Left ventricle myocardium inferior (tissue), 1 donor: Measurements from ENCODE around the gene MBNL2. TPM values are rescaled to one million over a fixed set of nuclear protein-coding genes. Genes with fewer than 3 reads are reported as not detected.

Source experiments
- DNase-seq: peaks from one replicate; pipeline ENCODE4 v3.0.0-alpha.2; 2020
- H3K27ac ChIP-seq: fragments of 200-600 bp; replicated peaks from 2 replicates; pipeline ENCODE4 v1.8.0; 2021
- H3K27me3 ChIP-seq: fragments of 200-600 bp; 2 replicates; pipeline ENCODE4 v1.8.0; 2021; ENCODE audit warnings: low read depth
- H3K36me3 ChIP-seq: fragments of 200-600 bp; 2 replicates; pipeline ENCODE4 v1.8.0; 2021
- H3K4me1 ChIP-seq: fragments of 200-600 bp; 2 replicates; pipeline ENCODE4 v1.8.0; 2021
- H3K4me3 ChIP-seq: fragments of 200-600 bp; 2 replicates; pipeline ENCODE4 v1.8.0; 2021; ENCODE audit warnings: mild to moderate bottlenecking, moderate library complexity
- H3K9me3 ChIP-seq: fragments of 200-600 bp; replicated peaks from 2 replicates; pipeline ENCODE4 v1.8.0; 2021
- CTCF ChIP-seq: fragments of 200-600 bp; IDR thresholded peaks from 2 replicates; pipeline ENCODE4 v1.8.0; 2021; ENCODE audit warnings: antibody characterized with exemption, mild to moderate bottlenecking, borderline replicate concordance
- intact Hi-C: fragments of 100-400 bp; cut with micrococcal nuclease; formaldehyde crosslinking; loops from one replicate; pipeline ENCODE4 v1.11.0; 2022
- total RNA-seq: library from RNA; stranded (reverse); fragmentation: NEBNext Ultra II Directional; extraction: Animal tissue kit (Norgen Biotek cat#: 25700); gene quantifications from one replicate; pipeline ENCODE4 v1.2.1, GENCODE V29; 2021
- donor health status: DM: no; HTN: yes; CAD: no; lungs with severe emphysema.

Gene MBNL2
- total RNA-seq, 1 donor from 2014 or later, result 76.5 TPM

GRCh38 chr13:97276862-97277269, 54.7 kb downstream of the MBNL2 start:
- Histone ChIP-seq H3K4me1 (peaks cover 98% of the 10 kb centered on the region), H3K4me3 (no peak overlapping the region), H3K9me3 (no peaks in the 10 kb centered on the region), H3K27me3 (no peaks in the 10 kb centered on the region), H3K36me3 (peaks cover 19% of the 10 kb centered on the region), H3K27ac (no peak overlapping the region)
- TF ChIP-seq CTCF, result no peak
- intact Hi-C loops, result loop anchor here (10.0 kb wide), 1 partner anchor 52 kb away; the partner anchor contains the start of gene MBNL2
- no peak for DNase-seq

- no peaks in the 10 kb centered on the region for H3K27me3 ChIP-seq
- no peak for TF ChIP-seq CTCF
- H3K36me3 ChIP-seq, result peaks cover 19% of the 10 kb centered on the region
- H3K27ac ChIP-seq, result peak overlapping the region; percentile 52
- no peak overlapping the region for H3K4me3 ChIP-seq
- no peaks in the 10 kb centered on the region for H3K9me3 ChIP-seq
- intact Hi-C loops, result loop anchor here (10.0 kb wide), 1 partner anchor 54 kb away; the partner anchor contains the start of gene MBNL2
- DNase-seq, result no peak
- peaks cover 98% of the 10 kb centered on the region for H3K4me1 ChIP-seq
Measured at GRCh38 chr13:97278435-97279411, 56.6 kb downstream of the MBNL2 start.

GRCh38 chr13:97279913-97280312, 57.8 kb downstream of the MBNL2 start:
- H3K27me3 ChIP-seq, result no peaks in the 10 kb centered on the region
- no peak overlapping the region for H3K4me3 ChIP-seq
- H3K4me1 ChIP-seq, result peaks cover 98% of the 10 kb centered on the region
- peak overlapping the region; percentile 52 for H3K27ac ChIP-seq
- intact Hi-C loops, result loop anchor here (10.0 kb wide), 1 partner anchor 55 kb away; the partner anchor contains the start of gene MBNL2
- TF ChIP-seq CTCF, result no peak
- no peak for DNase-seq
- peaks cover 19% of the 10 kb centered on the region for H3K36me3 ChIP-seq
- no peaks in the 10 kb centered on the region for H3K9me3 ChIP-seq

GRCh38 chr13:97280478-97280877, 58.3 kb downstream of the MBNL2 start:
- TF ChIP-seq CTCF, result no peak
- no peaks in the 10 kb centered on the region for H3K27me3 ChIP-seq
- no peak overlapping the region for H3K4me3 ChIP-seq
- H3K27ac ChIP-seq, result no peak overlapping the region
- intact Hi-C loops, result no loop called here
- DNase-seq, result no peak
- H3K4me1 ChIP-seq, result peaks cover 98% of the 10 kb centered on the region
- peaks cover 19% of the 10 kb centered on the region for H3K36me3 ChIP-seq
- no peaks in the 10 kb centered on the region for H3K9me3 ChIP-seq

GRCh38 chr13:97281028-97281427, 58.9 kb downstream of the MBNL2 start:
- peaks cover 98% of the 10 kb centered on the region for H3K4me1 ChIP-seq

More at GRCh38 chr13:97281028-97281427, 58.9 kb downstream of the MBNL2 start:
- TF ChIP-seq CTCF, result no peak
- H3K27me3 ChIP-seq, result no peaks in the 10 kb centered on the region
- H3K36me3 ChIP-seq, result peaks cover 15% of the 10 kb centered on the region
- no peaks in the 10 kb centered on the region for H3K9me3 ChIP-seq
- intact Hi-C loops, result no loop called here
- H3K4me3 ChIP-seq, result no peak overlapping the region
- DNase-seq, result no peak
- no peak overlapping the region for H3K27ac ChIP-seq
